SK-N-SH (cell line): ENCODE measurements around the gene SEMA3A.

ENCODE experiments used
- TAF1 ChIP-seq: IDR thresholded peaks from 2 replicates; pipeline ENCODE4 v1.6.1; 2012; ENCODE audit warnings: low read depth, mild to moderate bottlenecking, low read length, moderate library complexity, borderline replicate concordance
- TF ChIP-seq, protein P1 (sequence below): IDR thresholded peaks from 2 replicates; pipeline ENCODE4 v1.4.0; 2012; ENCODE audit warnings: low read depth, borderline replicate concordance

DNA sequence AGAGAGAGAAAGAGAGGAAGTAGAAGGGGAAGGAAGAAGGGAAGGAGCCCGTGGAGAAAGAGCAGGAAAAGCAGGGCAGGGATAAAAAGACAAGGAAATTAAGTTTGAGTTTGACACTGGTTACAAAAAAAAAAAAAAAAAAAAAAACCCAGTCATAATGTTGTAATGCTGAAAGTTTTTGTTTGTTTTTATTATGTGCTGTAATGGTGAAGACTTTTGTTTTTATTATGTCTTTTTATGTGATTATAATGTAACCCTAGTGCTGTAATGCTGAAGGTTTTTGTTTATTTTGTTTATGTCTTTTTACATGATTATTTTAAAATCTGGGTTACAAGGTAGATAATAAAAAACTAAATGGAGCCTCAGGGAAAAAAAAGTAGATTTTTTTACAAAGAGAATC is 184.8 kb downstream of the SEMA3A start:
- TF ChIP-seq, protein P1, sequence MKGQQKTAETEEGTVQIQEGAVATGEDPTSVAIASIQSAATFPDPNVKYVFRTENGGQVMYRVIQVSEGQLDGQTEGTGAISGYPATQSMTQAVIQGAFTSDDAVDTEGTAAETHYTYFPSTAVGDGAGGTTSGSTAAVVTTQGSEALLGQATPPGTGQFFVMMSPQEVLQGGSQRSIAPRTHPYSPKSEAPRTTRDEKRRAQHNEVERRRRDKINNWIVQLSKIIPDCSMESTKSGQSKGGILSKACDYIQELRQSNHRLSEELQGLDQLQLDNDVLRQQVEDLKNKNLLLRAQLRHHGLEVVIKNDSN: no peak
- TF ChIP-seq TAF1: no peak
